ENCODE results near the gene ANK3. TPM values are rescaled to one million over a fixed set of nuclear protein-coding genes. Genes with fewer than 3 reads are reported as not detected.

ANK3 gene
- total RNA-seq, 2 experiments from 2014 or later, result 60.5 to 61.9 TPM

- no peaks in the 10 kb centered on the region for H3K9me3 ChIP-seq (ENCODE audit: control insufficient read depth in 1 of 2, insufficient read depth in 1 of 2, low read length in 2 of 2)
- ChIA-PET POLR2A (interaction anchor here (0.6 kb wide), 1 partner anchor 77 kb away, joined by 4 read pairs; no protein-coding TSS in a partner anchor), CTCF (no interaction called here)
- no peak overlapping the region for H3K4me3 ChIP-seq (ENCODE audit: low read length)
- ATAC-seq (ENCODE audit: poor library complexity), result no peak
- no peak overlapping the region for H3K27ac Mint-ChIP-seq
- no peaks in the 10 kb centered on the region for H3K9me3 Mint-ChIP-seq
- H3K4me1 ChIP-seq (ENCODE audit: insufficient read depth, low read length), result no peaks in the 10 kb centered on the region
- no peaks in the 10 kb centered on the region for H3K36me3 Mint-ChIP-seq (ENCODE audit: low read depth)
- H3K4me1 Mint-ChIP-seq (ENCODE audit: low read depth), result no peaks in the 10 kb centered on the region
- H3K4me3 Mint-ChIP-seq, result no peak overlapping the region
- no peaks in the 10 kb centered on the region for H3K27me3 ChIP-seq (ENCODE audit: control insufficient read depth in 1 of 2, insufficient read depth in 2 of 2, low read length in 2 of 2)
- intact Hi-C loops (cut with DNase I, micrococcal nuclease), result no loop called here
- H3K36me3 ChIP-seq (ENCODE audit: insufficient read depth, low read length), result no peaks in the 10 kb centered on the region
- no peak overlapping the region for H3K27ac ChIP-seq (ENCODE audit: low read depth in 1 of 2, low read length in 2 of 2)
- H3K27me3 Mint-ChIP-seq, result no peaks in the 10 kb centered on the region
- no peak for DNase-seq
- no peak for TF ChIP-seq CTCF (IDR thresholded peaks at IDR 0.05)
Measured at GRCh38 chr10:60023155-60023877, 366.4 kb downstream of the ANK3 start.

GRCh38 chr10:60021361-60021760 is 368.3 kb downstream of the ANK3 start:
- Mint-ChIP-seq H3K9me3 (no peaks in the 10 kb centered on the region), H3K27me3 (no peaks in the 10 kb centered on the region), H3K36me3 (ENCODE audit: low read depth) (no peaks in the 10 kb centered on the region), H3K4me1 (ENCODE audit: low read depth) (no peaks in the 10 kb centered on the region), H3K4me3 (no peak overlapping the region), H3K27ac (no peak overlapping the region)
- ATAC-seq (ENCODE audit: poor library complexity) (no peak), DNase-seq (no peak)
- ChIA-PET CTCF (no interaction called here), POLR2A (no interaction called here)
- Histone ChIP-seq H3K9me3 (ENCODE audit: control insufficient read depth in 1 of 2, insufficient read depth in 1 of 2, low read length in 2 of 2) (no peaks in the 10 kb centered on the region), H3K27ac (ENCODE audit: low read depth in 1 of 2, low read length in 2 of 2) (no peak overlapping the region), H3K27me3 (ENCODE audit: control insufficient read depth in 1 of 2, insufficient read depth in 2 of 2, low read length in 2 of 2) (no peaks in the 10 kb centered on the region), H3K4me3 (ENCODE audit: low read length) (no peak overlapping the region), H3K36me3 (ENCODE audit: insufficient read depth, low read length) (no peaks in the 10 kb centered on the region), H3K4me1 (ENCODE audit: insufficient read depth, low read length) (no peaks in the 10 kb centered on the region)
- no peak for TF ChIP-seq CTCF (IDR thresholded peaks at IDR 0.05)
- intact Hi-C loops (cut with DNase I, micrococcal nuclease), result no loop called here

- intact Hi-C loops (cut with DNase I, micrococcal nuclease), result no loop called here
- TF ChIP-seq CTCF (IDR thresholded peaks at IDR 0.05), result no peak
- H3K27me3 Mint-ChIP-seq, result no peaks in the 10 kb centered on the region
Measured at GRCh38 chr10:60016794-60017193, 372.9 kb downstream of the ANK3 start.

More at GRCh38 chr10:60016794-60017193, 372.9 kb downstream of the ANK3 start:
- DNase-seq (no peak), ATAC-seq (ENCODE audit: poor library complexity) (no peak)
- Histone ChIP-seq H3K9me3 (ENCODE audit: control insufficient read depth in 1 of 2, insufficient read depth in 1 of 2, low read length in 2 of 2) (no peaks in the 10 kb centered on the region), H3K4me1 (ENCODE audit: insufficient read depth, low read length) (no peaks in the 10 kb centered on the region), H3K4me3 (ENCODE audit: low read length) (no peak overlapping the region), H3K27ac (ENCODE audit: low read depth in 1 of 2, low read length in 2 of 2) (no peak overlapping the region), H3K36me3 (ENCODE audit: insufficient read depth, low read length) (no peaks in the 10 kb centered on the region), H3K27me3 (ENCODE audit: control insufficient read depth in 1 of 2, insufficient read depth in 2 of 2, low read length in 2 of 2) (no peaks in the 10 kb centered on the region)
- Mint-ChIP-seq H3K36me3 (ENCODE audit: low read depth) (no peaks in the 10 kb centered on the region), H3K4me1 (ENCODE audit: low read depth) (no peaks in the 10 kb centered on the region), H3K27ac (no peak overlapping the region), H3K4me3 (no peak overlapping the region), H3K9me3 (no peaks in the 10 kb centered on the region)
- POLR2A ChIA-PET, result no interaction called here
- CTCF ChIA-PET, result no interaction called here
